Osteocyte (in vitro differentiated cells): Measurements from ENCODE around the gene RFX4. TPM values are rescaled to one million over a fixed set of nuclear protein-coding genes. Genes with fewer than 3 reads are reported as not detected.
A peak's percentile ranks its signal among the peaks of the same experiment; 100 is the strongest.
"Not testable (repeated sequence)": the region's sequence is repeated elsewhere in the genome, so short reads cannot be mapped to it uniquely, and the experiment has no call there.

Source experiments
- DNase-seq: peaks from one replicate; pipeline ENCODE4 v3.0.0; 2021; ENCODE audit warnings: mixed read lengths; ENCODE audit not compliant: unreplicated experiment; ENCODE audit errors: extremely low spot score
- H3K27ac Mint-ChIP-seq: one replicate; pipeline ENCODE4 v1.8.0; 2021; ENCODE audit warnings: mild to moderate bottlenecking, mixed read lengths; ENCODE audit not compliant: unreplicated experiment
- H3K27me3 Mint-ChIP-seq: one replicate; pipeline ENCODE4 v1.8.0; 2021; ENCODE audit warnings: mixed read lengths; ENCODE audit not compliant: unreplicated experiment
- H3K36me3 Mint-ChIP-seq: one replicate; pipeline ENCODE4 v1.8.0; 2021; ENCODE audit warnings: mixed read lengths; ENCODE audit not compliant: unreplicated experiment
- H3K4me1 Mint-ChIP-seq: one replicate; pipeline ENCODE4 v1.8.0; 2021; ENCODE audit warnings: mixed read lengths; ENCODE audit not compliant: unreplicated experiment
- H3K4me3 Mint-ChIP-seq: one replicate; pipeline ENCODE4 v1.8.0; 2021; ENCODE audit warnings: mild to moderate bottlenecking, moderate library complexity, mixed read lengths; ENCODE audit not compliant: unreplicated experiment
- H3K9me3 Mint-ChIP-seq: one replicate; pipeline ENCODE4 v1.8.0; 2021; ENCODE audit warnings: mixed read lengths; ENCODE audit not compliant: unreplicated experiment
- total RNA-seq: library from RNA; stranded (reverse); gene quantifications from 2 replicates; pipeline ENCODE4 v1.2.1, GENCODE V29; 2021
- TF ChIP-seq, protein P1 (sequence below): fragments of 200-600 bp; sonication (generic); IDR thresholded peaks from 2 replicates; pipeline ENCODE4 v1.5.0; 2021; ENCODE audit warnings: antibody characterized with exemption, mild to moderate bottlenecking, moderate library complexity

RFX4 gene
- total RNA-seq, 1 donor from 2014 or later = not detected

DNA sequence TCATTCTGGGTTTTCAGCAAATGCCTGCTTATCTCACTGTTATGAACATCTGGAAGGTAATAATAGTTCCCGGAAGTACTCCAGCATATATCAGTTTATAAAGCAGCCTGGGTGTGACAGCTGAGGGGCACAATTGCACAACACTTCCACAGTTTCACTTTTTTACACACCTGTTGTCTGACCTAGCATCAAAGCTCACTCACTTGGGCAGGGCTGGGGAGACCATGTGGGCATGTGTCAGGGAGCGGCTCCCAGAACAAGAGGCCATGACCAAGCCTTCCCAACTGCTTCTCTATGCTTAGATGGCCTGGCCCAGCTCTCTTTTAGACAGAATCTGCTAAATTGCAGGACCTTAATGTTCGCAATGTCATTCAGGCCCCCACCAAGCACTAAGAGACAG, 140.6 kb downstream of the RFX4 start:
- Mint-ChIP-seq H3K36me3 (no peaks in the 10 kb centered on the region), H3K27me3 (peaks cover 17% of the 10 kb centered on the region), H3K27ac (no peak overlapping the region), H3K9me3 (no peaks in the 10 kb centered on the region), H3K4me3 (no peak overlapping the region), H3K4me1 (no peaks in the 10 kb centered on the region)
- peak; percentile 49 for DNase-seq
- TF ChIP-seq, protein P1, sequence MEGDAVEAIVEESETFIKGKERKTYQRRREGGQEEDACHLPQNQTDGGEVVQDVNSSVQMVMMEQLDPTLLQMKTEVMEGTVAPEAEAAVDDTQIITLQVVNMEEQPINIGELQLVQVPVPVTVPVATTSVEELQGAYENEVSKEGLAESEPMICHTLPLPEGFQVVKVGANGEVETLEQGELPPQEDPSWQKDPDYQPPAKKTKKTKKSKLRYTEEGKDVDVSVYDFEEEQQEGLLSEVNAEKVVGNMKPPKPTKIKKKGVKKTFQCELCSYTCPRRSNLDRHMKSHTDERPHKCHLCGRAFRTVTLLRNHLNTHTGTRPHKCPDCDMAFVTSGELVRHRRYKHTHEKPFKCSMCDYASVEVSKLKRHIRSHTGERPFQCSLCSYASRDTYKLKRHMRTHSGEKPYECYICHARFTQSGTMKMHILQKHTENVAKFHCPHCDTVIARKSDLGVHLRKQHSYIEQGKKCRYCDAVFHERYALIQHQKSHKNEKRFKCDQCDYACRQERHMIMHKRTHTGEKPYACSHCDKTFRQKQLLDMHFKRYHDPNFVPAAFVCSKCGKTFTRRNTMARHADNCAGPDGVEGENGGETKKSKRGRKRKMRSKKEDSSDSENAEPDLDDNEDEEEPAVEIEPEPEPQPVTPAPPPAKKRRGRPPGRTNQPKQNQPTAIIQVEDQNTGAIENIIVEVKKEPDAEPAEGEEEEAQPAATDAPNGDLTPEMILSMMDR = no peak

- no peak overlapping the region for H3K4me3 Mint-ChIP-seq
- DNase-seq = no peak
- no peaks in the 10 kb centered on the region for H3K4me1 Mint-ChIP-seq
- no peaks in the 10 kb centered on the region for H3K36me3 Mint-ChIP-seq
- H3K9me3 Mint-ChIP-seq = no peaks in the 10 kb centered on the region
- no peak overlapping the region for H3K27ac Mint-ChIP-seq
- TF ChIP-seq, protein P1 = no peak
- H3K27me3 Mint-ChIP-seq = peaks cover 17% of the 10 kb centered on the region
Observed at GRCh38 chr12:106724116-106724515, 141.3 kb downstream of the RFX4 start.

- TF ChIP-seq, protein P1 = no peak
- DNase-seq = no peak
- Mint-ChIP-seq H3K27me3 (peaks cover 17% of the 10 kb centered on the region), H3K4me3 (no peak overlapping the region), H3K36me3 (no peaks in the 10 kb centered on the region), H3K4me1 (no peaks in the 10 kb centered on the region), H3K9me3 (no peaks in the 10 kb centered on the region), H3K27ac (no peak overlapping the region)
Observed at GRCh38 chr12:106724934-106725333, 142.1 kb downstream of the RFX4 start.

DNA sequence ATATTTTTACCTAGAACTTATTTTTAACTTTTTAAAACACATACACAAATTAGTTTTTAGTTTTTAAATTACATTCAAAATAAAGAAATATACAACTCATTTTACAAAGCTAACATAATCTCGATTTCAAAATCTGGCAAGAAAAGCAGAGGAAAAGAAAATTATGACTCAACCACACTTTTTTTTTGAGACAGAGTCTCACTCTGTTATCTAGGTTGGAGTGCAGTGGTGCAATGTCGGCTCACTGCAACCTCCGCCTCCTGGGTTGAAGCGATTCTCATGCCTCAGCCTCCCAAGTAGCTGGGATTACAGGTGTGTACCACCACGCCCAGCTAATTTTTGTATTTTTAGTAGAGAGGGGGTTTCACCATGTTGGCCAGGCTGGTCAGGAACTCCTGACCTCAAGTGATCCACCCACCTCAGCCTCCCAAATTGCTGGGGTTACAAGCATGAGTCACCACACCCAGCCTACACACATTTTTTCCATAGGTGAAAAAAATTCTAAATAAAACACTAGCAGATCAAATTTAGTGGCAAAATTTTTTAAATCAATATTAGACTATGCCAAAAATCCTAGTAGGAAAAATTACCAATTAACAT, 143.9 kb downstream of the RFX4 start:
- not testable (repeated sequence) for H3K4me3 Mint-ChIP-seq, DNase-seq, H3K36me3 Mint-ChIP-seq, H3K27ac Mint-ChIP-seq, H3K4me1 Mint-ChIP-seq, H3K9me3 Mint-ChIP-seq
- peaks cover 11% of the 10 kb centered on the region for H3K27me3 Mint-ChIP-seq

DNA sequence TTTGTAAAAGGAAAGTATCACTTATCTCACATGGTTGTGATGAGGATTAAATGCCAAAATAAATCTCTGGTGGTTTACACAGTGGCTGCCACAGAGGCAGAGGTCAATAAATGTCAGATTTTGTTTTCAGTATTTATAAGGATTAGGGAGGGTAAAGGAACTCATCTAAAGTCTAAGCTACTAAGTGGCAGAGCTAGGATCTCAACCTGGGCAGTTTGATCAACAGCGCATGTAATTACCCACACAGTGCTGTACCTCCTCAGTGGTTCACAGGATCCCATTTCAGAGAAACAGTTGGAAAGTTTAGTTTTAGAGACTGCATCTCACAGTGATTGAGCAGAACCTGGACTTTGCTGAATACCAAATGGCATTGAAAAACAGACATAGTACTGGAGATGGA, 146.8 kb downstream of the RFX4 start:
- no peak for DNase-seq
- no peaks in the 10 kb centered on the region for H3K4me1 Mint-ChIP-seq
- H3K27me3 Mint-ChIP-seq = no peaks in the 10 kb centered on the region
- no peak overlapping the region for H3K27ac Mint-ChIP-seq
- no peaks in the 10 kb centered on the region for H3K9me3 Mint-ChIP-seq
- TF ChIP-seq, protein P1 = no peak
- no peak overlapping the region for H3K4me3 Mint-ChIP-seq
- H3K36me3 Mint-ChIP-seq = no peaks in the 10 kb centered on the region

DNA sequence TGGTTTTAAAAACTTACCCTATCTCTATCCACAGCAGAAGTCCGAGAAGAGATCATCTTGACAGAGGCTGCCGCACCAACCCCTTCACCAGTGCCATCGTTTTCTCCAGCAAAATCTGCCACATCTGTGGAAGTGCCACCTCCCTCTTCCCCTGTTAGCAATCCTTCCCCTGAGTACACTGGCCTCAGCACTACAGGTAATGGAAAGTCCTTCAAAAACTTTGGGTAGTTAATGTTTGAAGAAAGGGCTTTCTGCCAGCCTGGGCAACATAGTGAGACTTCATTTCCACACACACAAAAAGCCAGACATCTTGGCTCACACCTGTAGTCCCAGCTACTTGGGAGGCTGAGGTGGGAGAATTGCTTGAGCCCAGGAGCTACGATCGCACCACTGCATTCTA, 150.1 kb downstream of the RFX4 start:
- no peak for DNase-seq
- H3K36me3 Mint-ChIP-seq = no peaks in the 10 kb centered on the region
- no peak overlapping the region for H3K27ac Mint-ChIP-seq
- no peaks in the 10 kb centered on the region for H3K9me3 Mint-ChIP-seq
- H3K4me1 Mint-ChIP-seq = no peaks in the 10 kb centered on the region
- no peak overlapping the region for H3K4me3 Mint-ChIP-seq
- peaks cover 4% of the 10 kb centered on the region for H3K27me3 Mint-ChIP-seq
- TF ChIP-seq, protein P1 = no peak
